MG63 (cell line): ENCODE data around the gene TAF4B. TPM values are rescaled to one million over a fixed set of nuclear protein-coding genes. Genes with fewer than 3 reads are reported as not detected.
"Not testable (repeated sequence)": the region's sequence is repeated elsewhere in the genome, so short reads cannot be mapped to it uniquely, and the experiment has no call there.

Experiments
- DNase-seq: peaks from one replicate; pipeline ENCODE4 v3.0.0-alpha.2; 2020
- H3K27me3 ChIP-seq: fragments of 250-450 bp; sonication (Bioruptor Pico); 2 replicates; pipeline ENCODE4 v1.5.1; 2020; ENCODE audit warnings: mild to moderate bottlenecking, moderate library complexity
- H3K36me3 ChIP-seq: fragments of 250-450 bp; sonication (Bioruptor Pico); 2 replicates; pipeline ENCODE4 v1.5.1; 2020; ENCODE audit warnings: mild to moderate bottlenecking, moderate library complexity
- H3K4me3 ChIP-seq: fragments of 250-450 bp; sonication (Bioruptor Pico); 2 replicates; pipeline ENCODE4 v1.5.1; 2020; ENCODE audit warnings: mild to moderate bottlenecking, moderate library complexity
- H3K9me3 ChIP-seq: fragments of 250-450 bp; sonication (Bioruptor Pico); 2 replicates; pipeline ENCODE4 v1.5.1; 2020; ENCODE audit warnings: mild to moderate bottlenecking, moderate library complexity
- total RNA-seq: library from RNA; depleted of rRNA; stranded (reverse); fragments of >200 nt; shearing (Covaris generic); gene quantifications from 2 replicates; pipeline ENCODE4 v1.2.3, GENCODE V29; 2014; ENCODE audit warnings: low replicate concordance

The TAF4B gene
- total RNA-seq, 1 experiment from 2014 or later: 5.7 TPM

DNA sequence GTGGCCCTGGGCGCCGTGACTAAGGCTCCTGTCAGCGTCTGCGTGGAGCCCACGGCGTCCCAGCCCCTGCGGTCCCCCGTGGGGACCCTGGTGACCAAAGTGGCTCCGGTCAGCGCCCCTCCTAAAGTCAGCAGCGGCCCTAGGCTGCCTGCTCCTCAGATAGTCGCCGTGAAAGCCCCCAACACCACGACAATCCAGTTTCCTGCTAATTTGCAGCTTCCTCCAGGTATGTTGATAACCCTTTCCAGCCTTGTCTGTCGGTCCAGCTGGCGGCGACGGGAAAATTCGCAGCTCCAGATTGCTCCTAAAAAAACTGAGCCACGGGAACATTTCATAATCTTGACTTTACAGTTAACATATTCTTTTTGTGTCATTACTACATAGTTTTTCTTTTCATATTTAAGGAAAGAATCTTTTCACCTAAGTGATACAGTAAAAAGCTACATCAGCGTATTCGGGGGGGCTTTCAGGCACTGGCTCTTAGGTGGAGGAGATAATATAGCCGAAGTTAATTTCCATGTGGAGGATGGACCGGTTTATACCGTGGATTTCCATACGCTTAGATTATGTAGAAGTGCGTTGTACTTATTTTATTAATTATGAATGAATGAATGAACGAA, 916 bp downstream of the TAF4B start:
- Histone ChIP-seq H3K27me3 (no peaks in the 10 kb centered on the region), H3K9me3 (no peaks in the 10 kb centered on the region), H3K36me3 (no peaks in the 10 kb centered on the region), H3K4me3 (peak overlapping the region; percentile 87)
- peak; percentile 1 for DNase-seq

DNA sequence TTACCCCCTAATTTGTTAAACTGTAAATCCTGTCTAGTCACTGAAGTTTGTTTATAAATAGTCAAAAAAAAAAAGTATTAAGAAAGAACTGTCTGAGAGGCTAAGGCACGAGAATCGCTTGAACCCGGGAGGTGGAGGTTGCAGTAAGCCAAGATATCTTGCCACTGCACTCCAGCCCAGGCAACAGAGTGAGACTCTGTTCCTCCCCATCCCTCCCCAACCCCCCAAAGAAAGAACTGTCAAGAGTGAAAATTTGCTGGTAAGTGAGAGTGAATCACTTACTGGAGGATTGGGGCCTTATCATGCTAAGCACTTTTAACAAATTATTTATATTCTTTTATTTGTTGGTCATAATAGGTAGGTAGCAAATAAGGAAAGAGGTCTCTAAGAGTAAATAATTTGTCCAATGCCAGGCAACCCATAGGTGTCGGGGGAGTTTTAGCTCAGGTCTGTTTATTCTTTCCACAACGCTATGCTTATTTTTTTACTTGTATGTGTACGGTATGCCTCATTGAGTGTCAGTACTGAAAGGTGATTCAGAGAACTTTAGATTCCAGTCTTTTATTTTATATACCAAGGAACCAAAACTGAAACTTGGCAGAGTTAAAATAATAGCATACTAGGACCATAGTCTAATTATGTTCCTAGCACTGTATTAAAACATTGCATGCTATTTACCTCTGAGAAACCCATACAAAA, 2.5 kb downstream of the TAF4B start:
- peak overlapping the region; percentile 87 for H3K4me3 ChIP-seq
- no peaks in the 10 kb centered on the region for H3K9me3 ChIP-seq
- no peaks in the 10 kb centered on the region for H3K36me3 ChIP-seq
- DNase-seq: peak; percentile 6
- H3K27me3 ChIP-seq: no peaks in the 10 kb centered on the region

- Histone ChIP-seq H3K36me3 (no peaks in the 10 kb centered on the region), H3K4me3 (no peak overlapping the region), H3K27me3 (no peaks in the 10 kb centered on the region), H3K9me3 (no peaks in the 10 kb centered on the region)
- DNase-seq: no peak
Observed at GRCh38 chr18:26230497-26230896, 4.3 kb downstream of the TAF4B start.

- no peak for DNase-seq
- Histone ChIP-seq H3K9me3 (no peaks in the 10 kb centered on the region), H3K27me3 (no peaks in the 10 kb centered on the region), H3K4me3 (no peak overlapping the region), H3K36me3 (no peaks in the 10 kb centered on the region)
Observed at GRCh38 chr18:26233208-26233607, 7.0 kb downstream of the TAF4B start.

- H3K36me3 ChIP-seq, DNase-seq, H3K27me3 ChIP-seq, H3K4me3 ChIP-seq, H3K9me3 ChIP-seq: not testable (repeated sequence)
Observed at GRCh38 chr18:26237363-26237762, 11.1 kb downstream of the TAF4B start.

GRCh38 chr18:26238718-26239117, 12.5 kb downstream of the TAF4B start:
- H3K27me3 ChIP-seq, H3K4me3 ChIP-seq, H3K9me3 ChIP-seq, DNase-seq, H3K36me3 ChIP-seq: not testable (repeated sequence)

DNA sequence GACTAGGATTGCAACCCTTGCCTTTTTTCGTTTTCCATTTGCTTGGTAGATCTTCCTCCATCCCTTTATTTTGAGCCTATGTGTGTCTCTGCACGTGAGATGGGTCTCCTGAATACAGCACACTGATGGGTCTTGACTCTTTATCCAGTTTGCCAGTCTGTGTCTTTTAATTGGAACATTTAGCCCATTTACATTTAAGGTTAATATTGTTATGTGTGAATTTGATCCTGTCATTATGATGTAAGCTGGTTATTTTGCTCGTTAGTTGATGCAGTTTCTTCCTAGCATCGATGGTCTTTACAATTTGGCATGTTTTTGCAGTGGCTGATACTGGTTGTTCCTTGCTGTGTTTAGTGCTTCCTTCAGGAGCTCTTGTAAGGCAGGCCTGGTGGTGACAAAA, 16.1 kb downstream of the TAF4B start:
- DNase-seq, H3K36me3 ChIP-seq, H3K9me3 ChIP-seq, H3K4me3 ChIP-seq, H3K27me3 ChIP-seq: not testable (repeated sequence)

- H3K9me3 ChIP-seq, H3K4me3 ChIP-seq, H3K27me3 ChIP-seq, H3K36me3 ChIP-seq, DNase-seq: not testable (repeated sequence)
Observed at GRCh38 chr18:26245434-26245833, 19.2 kb downstream of the TAF4B start.

DNA sequence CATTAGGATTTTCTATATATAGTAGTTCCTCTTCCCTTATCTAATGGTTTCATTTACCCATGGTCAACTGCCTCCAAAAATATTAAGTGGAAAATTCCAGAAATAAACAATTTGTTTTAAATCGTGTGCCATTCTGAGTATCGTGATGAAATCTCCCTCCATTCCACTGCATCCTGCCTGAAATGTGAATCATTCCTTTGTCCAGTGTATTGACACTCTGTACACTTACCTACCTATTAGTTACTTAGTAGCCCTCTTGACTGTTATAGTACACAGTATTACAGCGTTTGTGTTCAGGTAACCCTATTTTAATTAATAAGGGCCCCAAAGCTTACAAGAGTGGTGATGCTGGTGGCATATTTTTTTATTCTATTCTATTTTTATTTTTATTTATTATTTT, 26.2 kb downstream of the TAF4B start:
- no peaks in the 10 kb centered on the region for H3K27me3 ChIP-seq
- H3K9me3 ChIP-seq: no peaks in the 10 kb centered on the region
- no peak overlapping the region for H3K4me3 ChIP-seq
- DNase-seq: no peak
- no peaks in the 10 kb centered on the region for H3K36me3 ChIP-seq

- not testable (repeated sequence) for H3K36me3 ChIP-seq, H3K4me3 ChIP-seq, DNase-seq, H3K27me3 ChIP-seq, H3K9me3 ChIP-seq
Observed at GRCh38 chr18:26254808-26255207, 28.6 kb downstream of the TAF4B start.

- Histone ChIP-seq H3K27me3 (no peaks in the 10 kb centered on the region), H3K9me3 (no peaks in the 10 kb centered on the region), H3K36me3 (no peaks in the 10 kb centered on the region), H3K4me3 (no peak overlapping the region)
- no peak for DNase-seq
Observed at GRCh38 chr18:26255695-26256622, 29.7 kb downstream of the TAF4B start.

DNA sequence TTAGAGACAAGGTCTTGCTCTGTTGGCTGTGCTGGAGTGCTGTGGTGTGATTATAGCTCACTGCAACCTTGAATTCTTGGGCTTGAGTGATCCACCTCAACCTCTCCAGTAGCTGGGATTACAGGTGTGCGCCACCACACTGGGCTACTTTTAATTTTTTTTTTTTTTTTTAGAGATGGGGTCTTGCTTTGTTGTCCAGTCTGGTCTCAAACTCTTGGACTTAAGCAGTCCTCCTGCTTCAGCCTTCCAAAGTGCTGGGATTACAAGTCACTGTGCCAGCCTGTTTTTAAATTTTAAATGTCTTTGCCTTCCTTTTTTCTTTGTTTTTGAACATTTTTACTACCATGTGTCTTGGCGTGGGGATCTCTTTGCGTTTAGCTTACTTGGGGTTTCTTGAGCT, 32.5 kb downstream of the TAF4B start:
- Histone ChIP-seq H3K4me3 (no peak overlapping the region), H3K9me3 (no peaks in the 10 kb centered on the region), H3K36me3 (no peaks in the 10 kb centered on the region), H3K27me3 (no peaks in the 10 kb centered on the region)
- DNase-seq: no peak

DNA sequence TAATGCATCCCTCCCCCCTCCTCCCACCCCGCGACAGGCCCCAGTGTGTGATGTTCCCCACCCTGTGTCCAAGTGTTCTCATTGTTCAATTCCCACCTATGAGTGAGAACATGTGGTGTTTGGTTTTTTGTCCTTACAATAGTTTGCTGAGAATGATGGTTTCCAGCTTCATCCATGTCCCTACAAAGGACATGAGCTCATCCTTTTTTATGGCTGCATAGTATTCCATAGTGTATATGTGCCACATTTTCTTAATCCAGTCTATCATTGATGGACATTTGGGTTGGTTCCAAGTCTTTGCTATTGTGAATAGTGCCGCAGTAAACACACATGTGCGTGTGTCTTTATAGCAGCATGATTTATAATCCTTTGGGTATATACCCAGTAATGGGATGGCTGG, 33.2 kb downstream of the TAF4B start:
- H3K27me3 ChIP-seq, H3K36me3 ChIP-seq, H3K4me3 ChIP-seq, H3K9me3 ChIP-seq, DNase-seq: not testable (repeated sequence)

- Histone ChIP-seq H3K9me3 (no peaks in the 10 kb centered on the region), H3K27me3 (no peaks in the 10 kb centered on the region), H3K36me3 (no peaks in the 10 kb centered on the region), H3K4me3 (no peak overlapping the region)
- no peak for DNase-seq
Observed at GRCh38 chr18:26262156-26262555, 35.9 kb downstream of the TAF4B start.

- H3K4me3 ChIP-seq: no peak overlapping the region
- H3K36me3 ChIP-seq: no peaks in the 10 kb centered on the region
- no peaks in the 10 kb centered on the region for H3K27me3 ChIP-seq
- H3K9me3 ChIP-seq: no peaks in the 10 kb centered on the region
- no peak for DNase-seq
Observed at GRCh38 chr18:26267357-26267930, 41.2 kb downstream of the TAF4B start.

DNA sequence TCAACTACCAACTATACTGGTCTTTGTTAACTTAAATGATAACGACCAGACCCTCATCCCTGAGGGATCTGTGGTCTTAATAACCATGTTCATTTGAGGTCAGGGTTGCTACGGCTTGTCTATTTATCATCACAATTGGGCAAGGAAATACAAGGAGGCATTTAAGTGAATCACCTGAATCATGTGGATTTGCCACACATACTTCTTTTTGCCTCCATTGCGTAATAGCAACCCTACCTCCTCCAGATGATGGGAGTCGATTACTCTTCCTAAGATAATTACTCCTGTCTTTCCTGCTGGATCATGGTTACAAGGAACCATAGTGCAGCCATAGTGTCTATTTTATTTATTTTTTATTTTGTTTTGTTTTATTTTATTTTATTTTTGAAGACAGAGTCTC, 42.2 kb downstream of the TAF4B start:
- no peaks in the 10 kb centered on the region for H3K36me3 ChIP-seq
- H3K9me3 ChIP-seq: no peaks in the 10 kb centered on the region
- H3K27me3 ChIP-seq: no peaks in the 10 kb centered on the region
- no peak for DNase-seq
- H3K4me3 ChIP-seq: no peak overlapping the region

GRCh38 chr18:26271917-26272549, 45.8 kb downstream of the TAF4B start:
- Histone ChIP-seq H3K27me3 (no peaks in the 10 kb centered on the region), H3K4me3 (no peak overlapping the region), H3K36me3 (no peaks in the 10 kb centered on the region; the same call in 1 of the 2 replicates), H3K9me3 (no peaks in the 10 kb centered on the region)
- DNase-seq: no peak
